Left kidney (tissue), 1 donor: ENCODE results near the gene E4F1. TPM values are rescaled to one million over a fixed set of nuclear protein-coding genes. Genes with fewer than 3 reads are reported as not detected.

Experiments
- polyA plus RNA-seq: library from polyadenylated mRNA; unstranded; fragments of 120-200 nt; gene quantifications from one replicate; pipeline ENCODE4 v1.2.1, GENCODE V29; 2013; ENCODE audit not compliant: insufficient read length

The E4F1 gene
- polyA plus RNA-seq, 1 donor, result 14.7 TPM

Other genes with a start within 250 kb of the E4F1 start
- 0.78 TPM for gene NOXO1, start 242.1 kb upstream of the E4F1 start, polyA plus RNA-seq
- 23.1 TPM for gene GFER, start 239.4 kb upstream of the E4F1 start, polyA plus RNA-seq
- gene SYNGR3, start 233.6 kb upstream of the E4F1 start, polyA plus RNA-seq, result 1.5 TPM
- 15.8 TPM for gene ZNF598, start 213.8 kb upstream of the E4F1 start, polyA plus RNA-seq
- 3.8 TPM for gene NPW, start 203.8 kb upstream of the E4F1 start, polyA plus RNA-seq
- 82.9 TPM for gene NHERF2, start 196.7 kb upstream of the E4F1 start, polyA plus RNA-seq
- 14.7 TPM for gene NTHL1, start 175.8 kb upstream of the E4F1 start, polyA plus RNA-seq
- 165 TPM for gene TSC2, start 175.6 kb upstream of the E4F1 start, polyA plus RNA-seq
- 82.5 TPM for gene PKD1, start 87.7 kb upstream of the E4F1 start, polyA plus RNA-seq
- gene RAB26, start 75.0 kb upstream of the E4F1 start, polyA plus RNA-seq, result 2.1 TPM
- 55.7 TPM for gene TRAF7, start 67.8 kb upstream of the E4F1 start, polyA plus RNA-seq
- 1.5 TPM for gene CASKIN1, start 27.0 kb upstream of the E4F1 start, polyA plus RNA-seq
- gene MLST8, start 18.1 kb upstream of the E4F1 start, polyA plus RNA-seq, result 39.7 TPM
- 6.7 TPM for gene BRICD5, start 12.7 kb upstream of the E4F1 start, polyA plus RNA-seq
- 16.8 TPM for gene PGP, start 8.8 kb upstream of the E4F1 start, polyA plus RNA-seq
- 0.93 TPM for gene DNASE1L2, start 12.9 kb downstream of the E4F1 start, polyA plus RNA-seq
- gene ECI1, start 28.0 kb downstream of the E4F1 start, polyA plus RNA-seq, result 55.2 TPM
- gene RNPS1, start 44.5 kb downstream of the E4F1 start, polyA plus RNA-seq, result 207 TPM
- 6.3 TPM for gene ABCA3, start 117.1 kb downstream of the E4F1 start, polyA plus RNA-seq
- 15.0 TPM for gene CCNF, start 205.9 kb downstream of the E4F1 start, polyA plus RNA-seq
- 11.4 TPM for gene TEDC2, start 236.5 kb downstream of the E4F1 start, polyA plus RNA-seq
- 2.3 TPM for gene NTN3, start 247.7 kb downstream of the E4F1 start, polyA plus RNA-seq